OCI-LY1 (cell line): Measurements from ENCODE around the gene UBAP1.
"Not testable (repeated sequence)": the region's sequence is repeated elsewhere in the genome, so short reads cannot be mapped to it uniquely, and the experiment has no call there.

Experiments used
- H2AFZ ChIP-seq: fragments of 200-600 bp; sonication (generic), shearing (Covaris generic); 2 replicates; pipeline ENCODE4 v1.6.0; 2014; ENCODE audit warnings: antibody characterized with exemption, mild to moderate bottlenecking, low read length
- H3F3A ChIP-seq: fragments of 200-600 bp; sonication (generic), shearing (Covaris generic); 2 replicates; pipeline ENCODE4 v1.6.0; 2014; ENCODE audit warnings: mild to moderate bottlenecking, antibody characterized with exemption, low read length, moderate library complexity; ENCODE audit not compliant: insufficient read depth
- H3K27ac ChIP-seq: fragments of 200-600 bp; sonication (generic); 2 replicates; pipeline ENCODE4 v1.5.1; 2014; ENCODE audit warnings: low read length, mixed run types, mild to moderate bottlenecking, low read depth; ENCODE audit not compliant: poor library complexity, severe bottlenecking
- H3K27me3 ChIP-seq: fragments of 200-600 bp; sonication (generic); 2 replicates; pipeline ENCODE4 v1.6.0; 2014; ENCODE audit warnings: antibody characterized with exemption, mild to moderate bottlenecking, low read length, moderate library complexity; ENCODE audit not compliant: insufficient read depth
- H3K36me3 ChIP-seq: fragments of 200-600 bp; sonication (generic); 2 replicates; pipeline ENCODE4 v1.6.1; 2014; ENCODE audit warnings: mild to moderate bottlenecking, antibody characterized with exemption, low read length, moderate library complexity, mixed read lengths; ENCODE audit not compliant: insufficient read depth
- H3K4me1 ChIP-seq: fragments of 200-600 bp; sonication (generic); 2 replicates; pipeline ENCODE4 v1.5.1; 2014; ENCODE audit warnings: mild to moderate bottlenecking, low read length, moderate library complexity; ENCODE audit not compliant: insufficient read depth, severe bottlenecking
- H3K4me2 ChIP-seq: fragments of 200-600 bp; sonication (generic), shearing (Covaris generic); 2 replicates; pipeline ENCODE4 v1.6.1; 2014; ENCODE audit warnings: low read length
- H3K4me3 ChIP-seq: fragments of 200-600 bp; sonication (generic); 2 replicates; pipeline ENCODE4 v1.5.1; 2014; ENCODE audit warnings: low read length, low read depth, mild to moderate bottlenecking, mixed read lengths; ENCODE audit not compliant: poor library complexity, severe bottlenecking
- H3K79me2 ChIP-seq: fragments of 200-600 bp; shearing (Covaris generic); 2 replicates; pipeline ENCODE4 v1.6.1; 2016; ENCODE audit warnings: mixed run types, low read length, mixed read lengths; ENCODE audit not compliant: insufficient read depth
- H3K9ac ChIP-seq: fragments of 200-600 bp; sonication (generic), shearing (Covaris generic); 2 replicates; pipeline ENCODE4 v1.6.1; 2014; ENCODE audit warnings: mild to moderate bottlenecking, low read length, mixed read lengths
- H3K9me2 ChIP-seq: fragments of 200-600 bp; sonication (generic), shearing (Covaris generic); 2 replicates; pipeline ENCODE4 v1.6.1; 2014; ENCODE audit warnings: low read depth, mild to moderate bottlenecking, low read length, mixed read lengths
- H3K9me3 ChIP-seq: fragments of 200-600 bp; shearing (Covaris generic); 2 replicates; pipeline ENCODE4 v1.6.1; 2014; ENCODE audit warnings: low read length, mixed read lengths
- H4K20me1 ChIP-seq: fragments of 200-600 bp; sonication (generic), shearing (Covaris generic); 2 replicates; pipeline ENCODE4 v1.6.0; 2016; ENCODE audit warnings: mild to moderate bottlenecking, low read length; ENCODE audit not compliant: insufficient read depth
- CTCF ChIP-seq: fragments of 200-600 bp; sonication (generic), shearing (Covaris generic); IDR thresholded peaks from 2 replicates; pipeline ENCODE4 v1.5.1; 2017; ENCODE audit warnings: mild to moderate bottlenecking, antibody characterized with exemption, low read length, moderate library complexity, mixed read lengths
- EZH2 ChIP-seq: fragments of 200-600 bp; sonication (generic), shearing (Covaris generic); IDR thresholded peaks from 2 replicates; pipeline ENCODE4 v1.8.0; 2017; ENCODE audit warnings: borderline replicate concordance, mixed run types, mild to moderate bottlenecking, antibody characterized with exemption, low read length, moderate library complexity, mixed read lengths

Gene UBAP1

DNA sequence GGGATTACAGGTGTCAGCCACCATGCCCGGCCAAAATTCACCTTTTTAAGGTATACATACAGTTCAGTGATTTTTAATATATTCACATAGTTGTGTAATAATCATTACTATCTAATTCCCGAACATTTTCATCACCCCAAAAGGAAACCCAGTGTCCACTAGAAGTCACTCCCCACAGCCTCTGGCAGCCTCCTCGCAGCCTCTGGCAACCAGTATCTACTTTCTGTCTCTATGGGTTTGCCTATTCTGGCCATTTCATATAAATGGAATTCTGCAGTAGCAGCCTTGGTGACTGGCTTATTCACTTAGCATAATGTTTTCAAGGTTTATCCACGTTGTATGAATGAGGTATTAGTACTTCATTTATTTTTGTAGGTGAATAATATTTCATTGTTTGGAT lies 59.0 kb downstream of the UBAP1 start:
- no peaks in the 10 kb centered on the region for H3F3A ChIP-seq
- no peaks in the 10 kb centered on the region for H3K9me3 ChIP-seq
- H4K20me1 ChIP-seq, result no peaks in the 10 kb centered on the region
- H3K4me2 ChIP-seq, result no peak overlapping the region
- no peak overlapping the region for H3K9ac ChIP-seq
- H3K4me1 ChIP-seq, result peaks cover 12% of the 10 kb centered on the region
- no peak overlapping the region for H3K4me3 ChIP-seq
- no peak overlapping the region for H3K27ac ChIP-seq
- H3K27me3 ChIP-seq, result no peaks in the 10 kb centered on the region
- no peaks in the 10 kb centered on the region for H3K9me2 ChIP-seq
- TF ChIP-seq EZH2 (no peak), CTCF (no peak)
- H3K79me2 ChIP-seq, result no peaks in the 10 kb centered on the region
- peaks cover 74% of the 10 kb centered on the region for H3K36me3 ChIP-seq
- no peak overlapping the region for H2AFZ ChIP-seq

DNA sequence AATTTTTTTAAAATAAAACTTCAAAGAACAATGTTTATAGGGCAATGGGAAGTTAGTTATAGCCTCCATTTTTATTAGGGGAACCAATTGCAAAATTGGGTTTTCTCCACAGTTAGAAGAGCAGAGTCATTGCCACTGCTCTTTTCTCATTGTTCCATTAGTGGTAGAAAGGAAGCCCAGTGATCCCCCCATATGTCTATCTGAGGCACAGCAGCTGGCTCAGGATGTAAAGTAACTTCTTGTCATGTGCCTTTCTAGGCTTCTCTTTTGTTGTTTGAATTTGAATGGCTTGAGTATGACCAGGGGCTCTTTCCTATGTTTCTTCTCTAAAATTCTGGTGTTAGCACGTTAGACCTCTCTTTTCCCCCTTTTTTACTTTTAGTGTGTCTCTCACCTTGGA lies 61.2 kb downstream of the UBAP1 start:
- no peaks in the 10 kb centered on the region for H3F3A ChIP-seq
- H3K4me1 ChIP-seq, result peaks cover 12% of the 10 kb centered on the region
- no peaks in the 10 kb centered on the region for H3K27me3 ChIP-seq
- no peaks in the 10 kb centered on the region for H3K9me3 ChIP-seq
- no peak overlapping the region for H3K4me3 ChIP-seq
- H3K27ac ChIP-seq, result no peak overlapping the region
- no peak overlapping the region for H3K4me2 ChIP-seq
- H3K79me2 ChIP-seq, result no peaks in the 10 kb centered on the region
- H4K20me1 ChIP-seq, result no peaks in the 10 kb centered on the region
- H3K9me2 ChIP-seq, result no peaks in the 10 kb centered on the region
- no peak overlapping the region for H3K9ac ChIP-seq
- TF ChIP-seq CTCF, result no peak
- TF ChIP-seq EZH2, result no peak
- no peak overlapping the region for H2AFZ ChIP-seq
- peaks cover 75% of the 10 kb centered on the region for H3K36me3 ChIP-seq

DNA sequence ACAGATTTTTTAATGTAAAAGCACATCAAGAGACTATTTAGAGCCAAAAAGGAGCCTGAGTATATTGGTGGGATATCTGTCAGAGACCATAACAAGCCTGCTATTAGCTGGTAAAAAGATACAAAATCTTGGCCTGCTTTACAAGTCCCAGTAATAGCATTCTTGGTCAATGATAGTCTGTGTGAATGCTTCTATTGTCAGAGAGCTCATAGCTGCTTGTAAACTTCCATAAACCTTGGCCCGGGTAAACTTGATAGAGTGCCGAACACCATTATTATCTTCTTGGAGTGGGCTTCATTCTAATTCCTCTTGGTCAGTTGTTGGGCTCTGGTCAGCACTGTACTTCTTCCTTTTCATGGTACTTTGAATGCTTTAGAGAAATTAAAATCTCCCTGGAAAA lies 64.0 kb downstream of the UBAP1 start:
- H3K36me3 ChIP-seq, result peaks cover 64% of the 10 kb centered on the region
- no peak overlapping the region for H2AFZ ChIP-seq
- no peak overlapping the region for H3K27ac ChIP-seq

GRCh38 chr9:34245212-34245611 lies 66.4 kb downstream of the UBAP1 start:
- H3K9ac ChIP-seq, H2AFZ ChIP-seq, H4K20me1 ChIP-seq, H3K9me2 ChIP-seq, H3K27me3 ChIP-seq, H3K4me2 ChIP-seq, H3K27ac ChIP-seq, H3K9me3 ChIP-seq, H3K4me1 ChIP-seq, H3K4me3 ChIP-seq, H3K79me2 ChIP-seq, H3F3A ChIP-seq: not testable (repeated sequence)
- peaks cover 71% of the 10 kb centered on the region for H3K36me3 ChIP-seq

More for the DNA sequence above, 64.0 kb downstream of the UBAP1 start:
- Histone ChIP-seq H3K9me2 (no peaks in the 10 kb centered on the region), H3K9me3 (no peaks in the 10 kb centered on the region), H3K27me3 (no peaks in the 10 kb centered on the region), H3K9ac (no peak overlapping the region), H4K20me1 (no peaks in the 10 kb centered on the region), H3K4me3 (no peak overlapping the region), H3K4me2 (no peak overlapping the region), H3K4me1 (peaks cover 12% of the 10 kb centered on the region), H3K79me2 (no peaks in the 10 kb centered on the region), H3F3A (no peaks in the 10 kb centered on the region)
- TF ChIP-seq CTCF (no peak), EZH2 (no peak)
